HG03469 (cell line): ENCODE results near the gene RNFT2.

ENCODE experiments used
- ATAC-seq: cut with Tn5 transposase; IDR thresholded peaks from one replicate; pipeline ENCODE4 v1.9.1; 2021; ENCODE audit warnings: mild to moderate bottlenecking, moderate library complexity, moderate number of reproducible peaks; ENCODE audit not compliant: unreplicated experiment

RNFT2 gene

GRCh38 chr12:116709768-116710167, 28.3 kb upstream of the RNFT2 start:
- no peak for ATAC-seq

DNA sequence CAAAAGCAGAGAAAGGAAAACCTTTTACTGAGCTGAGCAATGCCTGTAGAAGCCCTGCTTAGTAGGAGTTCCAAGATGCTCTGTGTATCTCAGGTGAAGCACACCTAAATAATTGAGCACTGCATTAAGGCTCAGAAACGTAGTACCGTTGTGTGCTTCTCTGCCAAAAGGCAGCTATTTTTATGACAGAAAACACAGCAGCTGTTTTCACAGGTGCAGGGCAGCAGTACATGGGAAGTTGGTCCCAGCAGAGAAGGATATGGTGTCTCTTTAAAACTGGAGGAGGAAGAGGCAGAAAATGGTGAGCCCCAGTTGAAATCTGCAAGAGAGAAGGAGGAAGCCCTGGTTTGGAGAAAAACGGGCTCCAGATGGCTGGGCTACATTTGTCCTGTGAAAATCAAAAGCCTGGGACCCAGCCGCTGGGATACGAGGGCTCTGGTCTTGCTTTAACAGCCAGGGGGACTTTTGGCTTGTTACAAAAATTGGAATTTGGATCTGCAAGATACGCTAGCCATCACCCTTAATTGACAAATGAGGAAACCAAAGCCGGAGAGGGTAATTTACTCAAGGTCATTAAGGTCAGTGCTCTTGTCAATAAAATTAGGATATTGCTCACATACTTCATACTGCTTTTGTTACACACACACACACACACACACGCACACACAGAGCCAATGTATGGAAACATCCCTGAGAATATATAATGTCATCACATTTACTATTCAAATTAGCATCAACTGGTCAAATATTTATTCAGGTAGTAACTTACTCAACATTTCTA, 27.6 kb upstream of the RNFT2 start:
- ATAC-seq: no peak

DNA sequence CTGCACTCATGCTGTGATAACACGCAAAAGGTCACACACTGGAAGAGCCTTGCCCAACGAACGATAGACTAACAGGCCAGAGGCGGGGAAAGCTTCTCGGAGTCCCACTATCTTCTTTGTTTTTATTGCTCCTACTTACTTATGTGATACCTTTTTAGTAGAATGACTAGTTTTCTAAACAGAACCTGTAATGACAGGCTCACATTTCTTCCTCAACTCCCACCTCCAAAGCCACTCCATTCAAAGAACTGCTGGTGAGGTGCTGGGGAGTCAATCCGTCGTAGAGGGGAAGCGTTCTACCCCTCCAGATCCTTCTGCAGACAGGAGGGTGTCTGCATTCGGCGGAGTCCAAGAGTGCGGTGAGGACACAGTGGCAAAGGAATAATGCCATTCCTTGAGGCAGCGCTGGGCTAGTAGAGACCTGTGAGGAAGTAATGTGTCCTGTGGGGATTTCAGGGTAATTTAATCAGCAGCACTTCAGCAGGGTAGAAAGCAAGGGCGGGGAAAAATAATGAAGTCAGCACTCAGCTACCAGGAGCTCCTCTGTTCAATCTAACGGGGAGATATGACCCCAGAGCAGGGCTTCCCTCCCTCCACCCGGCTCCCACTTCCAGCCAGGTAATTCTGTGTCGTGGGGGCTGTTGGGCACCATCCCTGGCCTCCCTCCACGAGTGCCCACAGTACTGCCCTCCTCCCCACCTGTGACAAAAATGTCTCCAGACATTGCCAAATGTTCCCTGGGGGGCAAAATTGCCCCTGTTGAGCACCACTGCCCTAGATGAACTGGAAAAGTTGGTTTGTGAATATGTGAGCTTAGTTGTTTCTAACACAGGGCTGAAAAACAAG, 25.4 kb upstream of the RNFT2 start:
- ATAC-seq: no peak

GRCh38 chr12:116713527-116713926, 24.6 kb upstream of the RNFT2 start:
- no peak for ATAC-seq

GRCh38 chr12:116714175-116714574, 23.9 kb upstream of the RNFT2 start:
- no peak for ATAC-seq

- ATAC-seq: no peak
Measured at GRCh38 chr12:116717466-116718437, 20.4 kb upstream of the RNFT2 start.

- no peak for ATAC-seq
Measured at GRCh38 chr12:116718655-116719454, 19.3 kb upstream of the RNFT2 start.

- no peak for ATAC-seq
Measured at GRCh38 chr12:116719731-116720528, 18.2 kb upstream of the RNFT2 start.

GRCh38 chr12:116722245-116722644, 15.9 kb upstream of the RNFT2 start:
- no peak for ATAC-seq

DNA sequence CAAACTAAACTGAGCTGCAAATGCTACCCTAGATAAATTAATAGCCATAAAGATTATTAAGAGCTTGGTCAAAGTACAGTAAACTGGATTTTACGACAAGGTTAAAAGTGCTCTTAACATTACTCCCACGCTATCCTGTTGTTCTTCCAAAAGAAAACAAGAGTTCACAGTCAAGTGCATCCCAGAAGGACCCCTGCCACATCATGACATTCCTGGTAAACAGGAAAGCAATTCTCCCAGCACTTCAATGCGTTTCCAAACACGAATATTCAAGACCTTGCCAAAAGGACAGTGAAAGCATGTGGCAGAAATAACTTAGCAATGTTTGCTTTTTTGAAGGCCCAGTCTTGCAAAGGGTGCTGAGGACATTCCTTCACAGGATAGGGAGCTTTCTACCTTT, 11.4 kb upstream of the RNFT2 start:
- no peak for ATAC-seq

GRCh38 chr12:116727261-116727660, 10.9 kb upstream of the RNFT2 start:
- no peak for ATAC-seq

DNA sequence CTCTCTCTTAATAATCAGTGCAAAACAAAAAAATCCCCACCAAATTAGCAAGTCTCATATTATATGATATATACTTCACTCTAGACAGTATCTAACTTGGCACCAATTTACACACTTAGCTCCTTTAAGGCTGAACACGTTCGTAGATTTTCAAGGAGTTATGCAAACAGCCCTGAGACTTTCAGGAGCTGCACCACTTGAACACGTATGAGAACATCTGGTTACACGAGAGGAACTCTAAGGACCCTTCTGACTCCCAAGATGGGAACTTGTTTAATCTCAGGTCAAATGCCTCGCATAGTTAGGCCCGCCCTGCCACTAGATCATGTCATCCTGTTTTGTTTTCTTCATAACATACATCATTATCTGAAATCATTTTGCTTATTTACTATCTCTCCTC, 10.2 kb upstream of the RNFT2 start:
- no peak for ATAC-seq

DNA sequence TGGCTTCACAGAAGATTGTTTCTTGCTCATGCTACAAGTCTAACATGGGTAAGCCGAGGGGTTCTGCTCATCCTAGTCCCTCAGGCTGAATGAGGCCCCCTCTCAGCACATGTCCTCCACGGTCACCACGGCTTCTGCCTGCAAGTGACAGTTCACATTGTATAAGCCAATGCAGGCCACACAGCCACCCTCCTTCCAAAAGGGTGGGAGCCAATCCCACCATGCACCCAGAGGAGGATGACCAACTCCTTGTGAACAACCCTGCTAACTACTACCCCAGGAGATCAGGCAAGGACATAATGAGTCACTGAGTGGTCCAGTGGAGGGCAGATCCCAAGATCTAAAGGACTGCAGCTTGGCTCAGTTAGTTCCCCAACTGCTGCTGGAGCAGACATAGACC, 6.3 kb upstream of the RNFT2 start:
- ATAC-seq: no peak

- no peak for ATAC-seq
Measured at GRCh38 chr12:116734156-116734768, 3.9 kb upstream of the RNFT2 start.

DNA sequence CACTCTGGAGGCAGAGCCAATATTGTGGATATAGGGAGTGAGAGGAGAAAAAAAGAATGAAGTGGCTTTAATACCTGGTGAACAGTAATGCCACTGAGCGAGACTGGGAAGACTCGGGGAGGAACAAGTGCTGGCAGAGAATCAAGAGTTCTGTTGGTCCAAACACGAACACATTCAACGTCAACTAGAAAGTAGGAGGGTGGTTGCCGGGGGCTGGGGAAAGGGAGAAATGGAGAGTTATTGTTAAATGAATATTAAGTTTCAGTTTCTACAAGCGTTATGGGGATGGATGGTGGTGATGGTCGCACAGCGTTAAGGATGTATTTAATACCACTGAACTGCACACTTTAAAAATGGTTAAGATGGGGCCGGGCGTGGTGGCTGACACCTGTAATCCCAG, 3.0 kb upstream of the RNFT2 start:
- ATAC-seq: no peak

- no peak for ATAC-seq
Measured at GRCh38 chr12:116735951-116736599, 2.0 kb upstream of the RNFT2 start.

DNA sequence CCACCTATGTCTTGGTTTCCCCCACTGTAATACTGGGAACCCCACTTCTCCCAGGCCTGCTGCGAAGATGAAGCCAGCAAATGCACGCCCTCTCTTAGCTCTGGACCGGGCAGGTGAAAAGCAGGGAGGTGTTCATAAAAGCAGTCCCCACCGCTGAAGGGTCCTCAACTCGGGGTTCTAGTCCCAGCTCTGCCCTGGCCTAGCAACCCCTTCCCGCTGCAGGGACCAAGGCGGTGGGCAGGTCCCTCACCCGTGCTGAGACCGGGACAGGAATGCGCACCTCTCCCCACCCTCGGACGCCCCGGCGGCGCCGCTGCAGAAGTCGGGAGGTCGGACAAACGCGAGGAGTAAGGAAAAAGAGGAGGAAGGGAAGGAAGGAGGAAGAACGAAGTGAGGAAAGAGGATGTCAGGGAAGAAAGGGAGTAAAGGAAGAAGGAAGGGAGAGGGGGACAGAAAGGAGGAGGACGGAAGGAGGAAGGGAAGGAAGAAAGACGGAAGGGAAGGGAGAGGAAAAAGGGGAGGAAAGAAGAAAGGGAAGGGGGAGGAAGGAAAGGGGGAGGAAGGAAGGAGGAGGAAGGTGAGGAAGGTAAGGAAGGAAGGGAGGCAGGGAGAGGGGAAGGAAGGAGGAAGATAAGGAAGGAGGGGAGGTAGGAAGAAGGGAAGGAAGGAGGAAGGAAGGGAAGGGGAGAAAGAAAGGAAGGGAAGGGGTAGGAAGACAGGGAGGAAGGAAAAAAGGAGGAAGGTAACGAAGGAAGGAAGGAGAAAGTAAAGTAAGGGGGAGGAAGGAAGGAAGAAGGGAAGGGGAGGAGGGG, 947 bp upstream of the RNFT2 start:
- no peak for ATAC-seq
